PFSK-1 (cell line): Measurements from ENCODE around the gene CTIF.

Source experiments
- POLR2AphosphoS5 ChIP-seq: IDR thresholded peaks from 2 replicates; pipeline ENCODE4 v1.6.1; 2012; ENCODE audit warnings: low read depth, mild to moderate bottlenecking, control low read depth, low read length, moderate library complexity
- TF ChIP-seq, protein P1 (sequence below), 2 experiments: IDR thresholded peaks; 2 replicates each; pipeline versions ENCODE4 v1.6.1 to v1.8.0; 2011 to 2012; ENCODE audit warnings: low read depth in 2 of 2, low read length in 2 of 2, control low read depth in 1 of 2, inconsistent platforms in 1 of 2, mild to moderate bottlenecking in 1 of 2, moderate library complexity in 1 of 2; ENCODE audit not compliant: insufficient read depth in 1 of 2

DNA sequence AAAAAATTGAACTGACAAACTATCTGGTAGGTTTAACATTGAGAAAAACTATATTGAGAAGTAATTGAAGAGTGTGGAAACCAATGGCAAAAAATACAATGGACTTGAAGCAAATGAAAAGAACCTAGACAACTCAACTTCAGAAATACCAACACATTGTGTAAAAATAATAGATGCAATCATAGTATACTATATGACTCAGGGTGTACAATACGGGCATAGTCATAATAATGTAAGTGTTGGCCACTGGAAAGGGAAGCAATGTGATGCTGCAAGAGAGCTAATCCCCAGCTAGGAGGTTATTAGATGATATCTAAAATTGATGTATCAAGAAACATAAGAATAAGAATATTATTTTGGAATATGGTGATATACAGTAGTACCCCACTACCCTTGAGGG, 366.7 kb downstream of the CTIF start:
- no peak for TF ChIP-seq POLR2AphosphoS5
- TF ChIP-seq, protein P1, sequence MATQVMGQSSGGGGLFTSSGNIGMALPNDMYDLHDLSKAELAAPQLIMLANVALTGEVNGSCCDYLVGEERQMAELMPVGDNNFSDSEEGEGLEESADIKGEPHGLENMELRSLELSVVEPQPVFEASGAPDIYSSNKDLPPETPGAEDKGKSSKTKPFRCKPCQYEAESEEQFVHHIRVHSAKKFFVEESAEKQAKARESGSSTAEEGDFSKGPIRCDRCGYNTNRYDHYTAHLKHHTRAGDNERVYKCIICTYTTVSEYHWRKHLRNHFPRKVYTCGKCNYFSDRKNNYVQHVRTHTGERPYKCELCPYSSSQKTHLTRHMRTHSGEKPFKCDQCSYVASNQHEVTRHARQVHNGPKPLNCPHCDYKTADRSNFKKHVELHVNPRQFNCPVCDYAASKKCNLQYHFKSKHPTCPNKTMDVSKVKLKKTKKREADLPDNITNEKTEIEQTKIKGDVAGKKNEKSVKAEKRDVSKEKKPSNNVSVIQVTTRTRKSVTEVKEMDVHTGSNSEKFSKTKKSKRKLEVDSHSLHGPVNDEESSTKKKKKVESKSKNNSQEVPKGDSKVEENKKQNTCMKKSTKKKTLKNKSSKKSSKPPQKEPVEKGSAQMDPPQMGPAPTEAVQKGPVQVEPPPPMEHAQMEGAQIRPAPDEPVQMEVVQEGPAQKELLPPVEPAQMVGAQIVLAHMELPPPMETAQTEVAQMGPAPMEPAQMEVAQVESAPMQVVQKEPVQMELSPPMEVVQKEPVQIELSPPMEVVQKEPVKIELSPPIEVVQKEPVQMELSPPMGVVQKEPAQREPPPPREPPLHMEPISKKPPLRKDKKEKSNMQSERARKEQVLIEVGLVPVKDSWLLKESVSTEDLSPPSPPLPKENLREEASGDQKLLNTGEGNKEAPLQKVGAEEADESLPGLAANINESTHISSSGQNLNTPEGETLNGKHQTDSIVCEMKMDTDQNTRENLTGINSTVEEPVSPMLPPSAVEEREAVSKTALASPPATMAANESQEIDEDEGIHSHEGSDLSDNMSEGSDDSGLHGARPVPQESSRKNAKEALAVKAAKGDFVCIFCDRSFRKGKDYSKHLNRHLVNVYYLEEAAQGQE (IDR thresholded peaks at IDR 0.05; ENCODE audit: insufficient read depth in 1 of 2, low read depth in 2 of 2, low read length in 2 of 2), result no peak
